Measurements from ENCODE around the gene OLA1.
A peak's percentile ranks its signal among the peaks of the same experiment; 100 is the strongest.

Gene OLA1

GRCh38 chr2:174063492-174064092 lies 184.7 kb downstream of the OLA1 start:
- DNase-seq (ENCODE audit: low read depth), result no peak

DNA sequence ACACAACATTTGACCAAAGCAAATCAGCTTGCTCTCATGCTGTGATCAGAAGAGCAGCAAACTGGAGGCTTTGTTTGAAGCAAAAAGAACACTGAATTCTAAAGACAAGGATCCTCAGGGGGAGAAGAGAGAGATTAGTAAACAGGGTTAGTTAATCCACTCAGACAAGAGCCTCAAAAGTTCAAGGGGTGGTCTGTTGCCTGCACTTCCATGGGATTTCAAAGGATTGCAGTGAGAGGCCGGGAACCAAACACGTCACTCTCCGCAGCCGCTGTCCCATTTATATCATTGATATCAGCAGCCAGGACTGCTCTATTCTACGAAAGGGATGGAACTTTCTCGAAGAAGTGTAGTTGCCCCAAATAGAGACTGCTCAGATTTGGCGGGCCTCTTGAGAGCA lies 185.4 kb downstream of the OLA1 start:
- DNase-seq (ENCODE audit: low read depth), result no peak

- no peak for DNase-seq (ENCODE audit: low read depth)
Measured at GRCh38 chr2:174059884-174060244, 188.5 kb downstream of the OLA1 start.

- no peak for DNase-seq (ENCODE audit: low read depth)
Measured at GRCh38 chr2:174059178-174059883, 189.0 kb downstream of the OLA1 start.

DNA sequence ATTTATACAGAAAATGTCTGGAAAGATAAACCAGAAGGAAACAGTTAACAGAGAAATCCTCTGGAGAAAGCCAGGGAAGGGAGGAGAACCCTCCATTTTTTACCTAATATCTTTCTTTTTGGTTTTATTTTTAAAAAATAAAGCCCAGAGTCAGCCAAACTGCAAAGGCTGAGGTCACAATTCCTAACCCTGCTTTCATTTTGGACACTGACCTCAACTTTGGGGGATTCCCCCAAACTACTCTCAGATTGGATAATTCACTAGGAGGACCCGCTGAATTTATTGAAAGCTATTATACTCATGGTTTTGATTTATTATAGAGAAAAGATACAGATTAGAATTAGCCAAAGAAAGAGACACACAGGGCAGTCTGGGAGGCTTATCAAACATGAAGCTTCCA lies 189.9 kb downstream of the OLA1 start:
- no peak for DNase-seq (ENCODE audit: low read depth)

DNA sequence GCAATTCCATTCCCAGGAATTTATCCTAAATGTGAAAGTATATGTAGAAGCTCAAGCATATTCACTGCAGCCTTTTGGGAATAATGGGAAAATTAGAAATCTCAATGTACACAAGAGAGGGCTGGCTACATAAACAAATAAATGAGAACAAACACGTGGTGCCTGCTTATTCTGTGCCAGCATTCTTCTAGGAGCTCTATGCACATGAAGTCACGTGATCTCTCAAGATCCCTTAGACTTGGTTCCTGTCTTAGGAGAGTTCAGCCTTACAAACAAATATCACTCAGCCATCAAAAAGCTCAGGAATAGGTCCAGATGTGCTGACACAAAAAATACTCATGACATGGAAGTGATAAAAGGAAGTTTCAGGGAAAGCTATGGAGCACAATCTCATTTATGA lies 190.3 kb downstream of the OLA1 start:
- DNase-seq (ENCODE audit: low read depth), result no peak

GRCh38 chr2:174054926-174055325 lies 193.4 kb downstream of the OLA1 start:
- DNase-seq (ENCODE audit: low read depth), result no peak

DNA sequence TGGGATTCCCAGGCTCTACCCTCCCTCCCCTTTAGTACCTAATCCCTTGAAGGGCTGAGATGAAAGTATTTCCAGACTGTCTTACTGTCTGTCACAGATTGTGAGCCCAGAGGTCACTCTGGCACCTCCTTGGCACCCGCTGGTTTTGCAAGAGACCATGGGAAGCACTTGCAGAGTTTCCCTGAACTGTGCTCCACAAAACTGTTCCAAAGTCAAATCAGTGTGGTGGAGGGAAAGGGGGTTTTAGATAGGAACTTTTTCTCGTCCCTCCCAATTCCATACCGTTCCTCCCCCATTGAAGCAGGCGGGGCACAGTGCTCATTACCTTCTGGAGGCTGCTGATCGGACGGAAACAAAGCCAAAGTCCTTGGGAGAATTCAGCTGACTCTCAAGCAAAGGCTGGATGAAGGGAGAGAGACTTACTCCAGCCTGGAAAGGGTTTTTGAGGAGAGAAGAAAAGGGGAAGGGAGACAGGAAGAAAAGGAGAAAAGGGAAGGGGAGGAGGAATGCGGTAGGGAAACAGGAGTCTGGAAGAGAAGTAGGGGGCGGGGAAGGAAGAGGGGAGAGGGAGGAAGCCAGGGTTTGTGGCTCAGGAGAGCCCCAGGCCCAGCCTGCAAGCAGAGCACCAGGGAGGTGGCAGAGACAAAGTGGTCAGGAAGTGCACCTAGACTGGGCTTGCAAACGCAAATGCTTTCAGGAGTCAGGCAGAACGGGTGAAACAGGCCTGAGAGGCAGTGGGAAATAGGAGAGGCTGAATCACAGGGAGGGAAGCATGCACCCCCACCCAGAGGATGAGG lies 194.8 kb downstream of the OLA1 start:
- DNase-seq (ENCODE audit: low read depth), result no peak

DNA sequence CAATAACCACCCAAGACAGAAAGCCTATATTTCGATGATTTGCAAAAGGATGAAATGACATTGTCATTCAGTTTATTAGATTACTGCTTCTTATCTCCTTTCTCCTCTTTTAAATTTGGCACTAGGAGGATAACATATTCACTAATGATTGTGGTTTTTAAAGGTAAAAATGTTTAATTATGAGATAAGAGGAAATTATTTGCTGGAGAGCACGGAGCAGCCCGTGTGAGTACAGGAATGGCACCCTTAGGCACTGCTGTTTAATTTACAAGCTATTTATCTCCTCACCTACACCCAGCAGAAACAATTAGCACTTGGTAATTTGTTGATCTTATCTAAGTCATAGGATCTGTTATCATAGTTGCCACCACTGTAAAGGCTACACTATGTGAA lies 195.8 kb downstream of the OLA1 start:
- DNase-seq (ENCODE audit: low read depth), result no peak

DNA sequence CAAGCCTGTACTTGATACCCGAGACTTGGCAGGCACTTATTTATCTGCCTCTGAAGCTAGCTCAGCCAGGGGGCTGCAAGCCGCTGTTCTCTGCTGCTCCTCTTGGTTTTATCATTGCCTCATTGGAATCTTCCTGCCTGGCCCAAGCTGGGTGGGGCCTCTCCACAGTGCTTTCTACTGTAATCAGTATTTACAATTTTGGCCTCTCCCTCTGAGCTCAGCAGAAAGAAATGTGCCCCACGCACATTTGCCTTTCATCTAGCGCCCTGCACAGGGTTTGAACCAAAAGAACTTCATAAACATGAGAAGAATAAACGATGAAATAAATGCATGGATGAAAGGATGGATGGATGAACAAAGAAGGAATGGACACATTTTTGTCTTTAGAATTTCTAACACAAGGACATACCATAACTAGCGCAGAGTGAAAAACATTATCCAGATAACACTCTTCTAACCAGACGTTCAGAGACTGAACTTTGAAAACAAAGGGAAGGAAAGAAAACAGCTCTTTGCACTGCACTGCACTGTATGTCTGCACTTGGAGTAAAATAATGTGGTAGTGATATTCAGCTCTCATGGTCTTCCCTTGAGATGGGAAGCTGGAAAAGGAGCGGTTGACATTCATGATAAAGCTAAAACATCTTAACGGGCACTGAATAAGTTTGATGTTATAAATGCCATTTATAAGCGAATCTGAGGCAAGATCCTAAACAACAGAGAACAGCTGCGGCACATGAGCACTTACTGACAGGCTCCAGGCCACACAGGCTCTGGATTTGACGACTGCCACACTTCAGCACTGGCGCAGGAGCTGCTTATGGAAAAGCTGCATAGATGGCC lies 196.4 kb downstream of the OLA1 start:
- no peak for DNase-seq (ENCODE audit: low read depth)

DNA sequence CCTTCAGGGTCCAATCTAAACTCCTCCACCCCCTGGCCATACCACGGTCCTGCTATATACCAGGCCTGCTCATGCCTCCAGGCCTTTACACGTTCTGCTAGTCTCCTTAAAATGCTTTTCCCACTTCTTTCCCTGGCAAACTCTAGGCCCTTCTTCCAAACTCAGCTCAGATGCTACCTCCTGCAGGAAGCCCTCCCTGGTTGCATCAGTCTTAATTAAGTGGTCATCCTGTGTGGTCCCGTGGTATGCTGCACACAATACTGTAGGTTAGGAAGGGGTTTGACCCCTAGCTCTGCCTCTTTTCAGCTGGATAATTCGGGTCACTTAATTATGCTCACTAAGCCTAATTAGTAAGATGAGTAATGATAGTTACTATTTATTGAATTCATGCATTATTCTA lies 197.3 kb downstream of the OLA1 start:
- DNase-seq (ENCODE audit: low read depth), result no peak

DNA sequence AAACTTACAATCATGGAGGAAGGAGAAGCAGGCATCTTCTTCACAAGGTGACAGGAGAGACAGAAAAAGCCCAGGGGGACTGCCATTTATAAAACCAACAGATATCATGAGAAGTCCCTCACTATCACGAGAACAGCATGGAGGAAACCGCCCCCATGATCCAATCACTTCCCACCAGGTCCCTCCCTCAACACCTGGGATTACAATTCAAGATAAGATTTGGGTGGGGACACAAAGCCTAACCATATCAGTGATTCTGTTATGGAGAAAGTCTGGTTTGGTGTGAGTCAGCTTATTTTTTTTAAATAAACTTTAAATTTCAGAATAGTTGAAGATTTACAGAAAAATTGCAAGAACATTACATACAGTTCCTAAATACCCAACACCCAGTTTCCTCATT lies 198.4 kb downstream of the OLA1 start:
- no peak for DNase-seq (ENCODE audit: low read depth)

DNA sequence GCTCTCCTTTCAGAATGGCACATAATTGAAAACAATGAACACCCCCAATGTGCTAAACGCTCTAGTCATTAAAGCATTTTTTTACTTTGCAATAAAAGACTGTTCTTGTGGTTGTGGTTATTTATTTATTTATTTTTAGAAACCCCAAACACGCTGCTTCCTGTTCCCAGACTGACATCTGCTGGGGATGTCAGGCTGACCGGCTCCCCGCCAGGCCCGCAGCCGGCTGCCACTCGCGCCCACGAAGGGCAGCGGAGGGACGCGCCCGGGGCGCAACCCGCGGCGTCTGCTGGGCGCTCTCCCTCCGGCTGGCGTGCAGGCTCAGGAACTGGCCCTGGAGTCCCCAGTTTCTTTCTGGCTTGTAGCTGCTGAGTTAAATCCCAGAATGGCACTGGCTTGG lies 200.1 kb downstream of the OLA1 start:
- no peak for DNase-seq (ENCODE audit: low read depth)

GRCh38 chr2:174047746-174048145 lies 200.6 kb downstream of the OLA1 start:
- DNase-seq (ENCODE audit: low read depth), result no peak

- DNase-seq (ENCODE audit: low read depth), result no peak
Measured at GRCh38 chr2:174046172-174046571, 202.2 kb downstream of the OLA1 start.

GRCh38 chr2:174044556-174044955 lies 203.8 kb downstream of the OLA1 start:
- DNase-seq (ENCODE audit: low read depth), result no peak

- no peak for DNase-seq (ENCODE audit: low read depth)
Measured at GRCh38 chr2:174040417-174040701, 208.0 kb downstream of the OLA1 start.

- DNase-seq (ENCODE audit: low read depth), result peak; percentile 79
Measured at GRCh38 chr2:174039551-174040416, 208.5 kb downstream of the OLA1 start.

DNA sequence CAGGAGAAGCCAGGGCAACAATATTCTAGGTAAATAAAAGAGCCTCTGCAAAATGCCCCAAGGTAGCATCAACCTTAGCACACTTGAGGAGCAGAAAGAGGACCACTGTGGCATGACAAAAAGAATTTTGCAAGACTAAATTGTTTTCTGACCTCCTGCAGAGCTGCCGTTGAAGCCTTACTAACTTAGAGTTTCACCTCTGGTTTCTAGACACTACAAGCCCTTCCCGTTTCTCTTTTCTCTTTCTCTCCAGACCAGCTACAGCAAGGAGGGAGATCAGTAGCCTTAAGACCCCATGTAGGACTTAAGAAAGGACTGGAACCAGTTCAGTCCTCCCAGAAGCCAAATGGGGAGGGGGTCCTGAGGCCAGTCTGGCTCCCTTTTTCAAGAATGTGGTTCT lies 209.9 kb downstream of the OLA1 start:
- DNase-seq (ENCODE audit: low read depth), result no peak

DNA sequence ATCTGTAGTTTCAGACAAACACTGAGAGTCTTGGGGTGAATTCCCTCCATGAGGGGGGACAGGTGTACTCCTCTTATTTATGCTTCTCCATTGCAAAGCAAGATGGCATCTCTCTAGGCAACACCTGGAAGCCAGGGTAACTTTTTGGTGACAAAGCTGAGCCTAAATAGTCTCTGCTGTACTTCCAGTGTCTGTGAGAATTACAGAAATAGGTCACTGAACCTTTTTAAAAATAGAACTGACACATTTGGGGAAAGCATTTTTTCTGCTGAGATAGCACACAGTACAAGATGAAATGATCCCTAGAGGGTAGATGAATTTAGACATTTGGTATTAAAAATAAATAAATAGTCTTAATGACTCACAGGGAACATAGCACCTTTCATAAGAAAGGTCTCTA lies 211.5 kb downstream of the OLA1 start:
- no peak for DNase-seq (ENCODE audit: low read depth)

DNA sequence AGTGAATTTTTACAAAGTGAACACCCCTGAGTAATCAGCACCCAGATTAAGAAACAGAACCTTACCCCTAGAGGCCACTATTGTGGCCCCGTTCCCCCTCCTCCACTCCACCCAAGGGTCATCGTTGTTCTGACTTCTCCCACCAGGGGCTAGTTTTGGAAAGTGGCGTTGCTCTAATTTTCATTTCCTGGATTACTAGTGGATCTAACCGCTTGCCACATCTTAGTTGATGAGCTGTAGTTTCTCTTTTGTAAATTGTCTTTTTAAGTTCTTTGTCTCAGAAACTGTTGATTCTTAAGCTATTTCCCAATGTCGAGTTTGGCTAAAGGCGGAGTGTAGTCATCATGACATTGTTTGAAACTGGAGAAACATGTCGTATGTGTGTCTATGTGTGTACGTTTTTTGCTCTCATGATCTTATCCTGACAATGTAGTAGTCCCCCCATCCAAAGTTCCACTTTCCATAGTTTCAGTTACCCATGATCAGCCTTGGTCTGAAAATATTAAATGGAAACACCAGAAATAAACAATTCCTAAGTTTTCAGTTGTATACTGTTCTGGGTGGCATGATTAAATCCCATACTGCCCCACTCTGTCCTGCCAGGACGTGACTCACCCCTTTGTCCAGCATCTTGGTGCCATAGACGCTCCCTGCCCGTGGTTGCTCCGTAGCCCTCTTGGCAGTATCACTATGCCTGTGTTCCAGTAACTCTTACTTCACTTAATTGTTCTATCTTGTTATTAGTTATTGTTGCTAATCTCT lies 212.2 kb downstream of the OLA1 start:
- DNase-seq (ENCODE audit: low read depth), result no peak
